DMS 273 treated with DMSO at 0.1 percent for 48 hours (cell line): ENCODE results near the gene ANXA5.

Experiments
- DNase-seq: peaks from one replicate; lab custom pipeline; 2025; lab: John Stamatoyannopoulos, UW

Gene ANXA5

DNA sequence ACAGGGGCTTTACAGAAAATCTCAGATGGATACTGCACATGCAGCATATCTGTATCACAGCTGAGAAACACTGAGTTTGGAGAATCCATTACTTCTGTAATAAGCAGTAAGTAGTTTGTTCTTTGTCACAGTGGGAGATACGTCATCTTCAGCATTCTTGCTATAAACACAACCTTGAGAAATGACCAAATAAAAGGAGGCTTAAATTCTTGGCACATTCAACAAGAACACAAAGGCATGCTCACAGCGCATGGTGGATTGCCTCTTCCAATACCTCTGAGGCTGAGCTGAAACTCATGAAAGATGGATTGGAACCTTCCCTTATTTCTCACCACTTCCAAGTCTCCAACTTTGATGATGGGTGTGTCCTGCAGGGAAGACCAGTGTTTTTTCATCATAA lies 54.5 kb downstream of the ANXA5 start:
- DNase-seq: no peak

- DNase-seq: no peak
These were observed 63.1 kb downstream of the ANXA5 start for GRCh38 chr4:121633653-121634052.

- DNase-seq: no peak
These were observed 64.1 kb downstream of the ANXA5 start for GRCh38 chr4:121632636-121633035.
